ENCODE measurements around the gene PTPN1.
A peak's percentile ranks its signal among the peaks of the same experiment; 100 is the strongest.
"Not testable (repeated sequence)": the region's sequence is repeated elsewhere in the genome, so short reads cannot be mapped to it uniquely, and the experiment has no call there.

PTPN1 gene

GRCh38 chr20:50560867-50561266, 50.7 kb downstream of the PTPN1 start:
- no peak for DNase-seq

- DNase-seq: no peak
Observed at GRCh38 chr20:50561379-50562078, 51.3 kb downstream of the PTPN1 start.

GRCh38 chr20:50562262-50562701, 52.1 kb downstream of the PTPN1 start:
- DNase-seq: peak; percentile 23

- DNase-seq: no peak
Observed at GRCh38 chr20:50563133-50563944, 53.2 kb downstream of the PTPN1 start.

GRCh38 chr20:50565383-50565782, 55.2 kb downstream of the PTPN1 start:
- DNase-seq: no peak

- no peak for DNase-seq
Observed at GRCh38 chr20:50565871-50566270, 55.7 kb downstream of the PTPN1 start.

- no peak for DNase-seq
Observed at GRCh38 chr20:50567860-50568548, 57.8 kb downstream of the PTPN1 start.

- DNase-seq: no peak
Observed at GRCh38 chr20:50568549-50568942, 58.4 kb downstream of the PTPN1 start.

GRCh38 chr20:50569487-50569863, 59.3 kb downstream of the PTPN1 start:
- DNase-seq: not testable (repeated sequence)

GRCh38 chr20:50569864-50570836, 60.0 kb downstream of the PTPN1 start:
- no peak for DNase-seq

- DNase-seq: no peak
Observed at GRCh38 chr20:50571466-50571865, 61.3 kb downstream of the PTPN1 start.

- peak; percentile 86 for DNase-seq
Observed at GRCh38 chr20:50572938-50573777, 63.0 kb downstream of the PTPN1 start.

GRCh38 chr20:50574108-50574507, 63.9 kb downstream of the PTPN1 start:
- DNase-seq: no peak

GRCh38 chr20:50574586-50574985, 64.4 kb downstream of the PTPN1 start:
- DNase-seq: no peak

GRCh38 chr20:50575865-50576720, 65.9 kb downstream of the PTPN1 start:
- DNase-seq: peak; percentile 59

GRCh38 chr20:50577175-50578018, 67.2 kb downstream of the PTPN1 start:
- peak; percentile 66 for DNase-seq

- no peak for DNase-seq
Observed at GRCh38 chr20:50578061-50578777, 68.0 kb downstream of the PTPN1 start.

GRCh38 chr20:50578778-50579165, 68.6 kb downstream of the PTPN1 start:
- no peak for DNase-seq

- DNase-seq: no peak
Observed at GRCh38 chr20:50579511-50579910, 69.3 kb downstream of the PTPN1 start.

All from NCI-H1092 (cell line).